DMS53 (cell line): ENCODE data around the gene PGRMC1.
"Not testable (repeated sequence)": the region's sequence is repeated elsewhere in the genome, so short reads cannot be mapped to it uniquely, and the experiment has no call there.

Source experiments
- DNase-seq: peaks from one replicate; lab custom pipeline; 2025; lab: John Stamatoyannopoulos, UW

The PGRMC1 gene

GRCh38 chrX:119235051-119235511 is 1.0 kb upstream of the PGRMC1 start:
- no peak for DNase-seq

GRCh38 chrX:119236623-119237561 is 807 bp downstream of the PGRMC1 start:
- DNase-seq, result peak; percentile 62

GRCh38 chrX:119237562-119237942 is 1.5 kb downstream of the PGRMC1 start:
- peak; percentile 19 for DNase-seq

- DNase-seq, result no peak
Measured at GRCh38 chrX:119238557-119238956, 2.5 kb downstream of the PGRMC1 start.

GRCh38 chrX:119240356-119240755 is 4.3 kb downstream of the PGRMC1 start:
- no peak for DNase-seq

- no peak for DNase-seq
Measured at GRCh38 chrX:119247702-119248101, 11.6 kb downstream of the PGRMC1 start.

GRCh38 chrX:119249891-119250290 is 13.8 kb downstream of the PGRMC1 start:
- DNase-seq, result no peak

- no peak for DNase-seq
Measured at GRCh38 chrX:119251386-119251785, 15.3 kb downstream of the PGRMC1 start.

- no peak for DNase-seq
Measured at GRCh38 chrX:119252716-119253115, 16.6 kb downstream of the PGRMC1 start.

- peak; percentile 58 for DNase-seq
Measured at GRCh38 chrX:119266364-119266995, 30.4 kb downstream of the PGRMC1 start.

- DNase-seq, result not testable (repeated sequence)
Measured at GRCh38 chrX:119267115-119267514, 31.0 kb downstream of the PGRMC1 start.

GRCh38 chrX:119272882-119273419 is 36.9 kb downstream of the PGRMC1 start:
- no peak for DNase-seq

- no peak for DNase-seq
Measured at GRCh38 chrX:119273420-119274192, 37.5 kb downstream of the PGRMC1 start.

- not testable (repeated sequence) for DNase-seq
Measured at GRCh38 chrX:119282347-119282746, 46.3 kb downstream of the PGRMC1 start.

GRCh38 chrX:119288890-119289393 is 52.9 kb downstream of the PGRMC1 start:
- DNase-seq, result peak; percentile 10

GRCh38 chrX:119290476-119290875 is 54.4 kb downstream of the PGRMC1 start:
- DNase-seq, result no peak

GRCh38 chrX:119291246-119291645 is 55.2 kb downstream of the PGRMC1 start:
- not testable (repeated sequence) for DNase-seq

- peak; percentile 21 for DNase-seq
Measured at GRCh38 chrX:119292445-119292844, 56.4 kb downstream of the PGRMC1 start.
